H9 (cell line): ENCODE measurements around the gene DYRK2. TPM values are rescaled to one million over a fixed set of nuclear protein-coding genes. Genes with fewer than 3 reads are reported as not detected.

Source experiments
- DNase-seq: peaks from one replicate; pipeline ENCODE4 v3.0.0-alpha.2; 2017
- H2AFZ ChIP-seq: one replicate; pipeline ENCODE4 v1.6.1; 2013; ENCODE audit warnings: mild to moderate bottlenecking, low read length, control low read depth, moderate library complexity
- H2AK5ac ChIP-seq: 2 replicates; pipeline ENCODE4 v1.6.1; 2013; ENCODE audit warnings: low read length, control low read depth, mixed read lengths; ENCODE audit not compliant: insufficient read length
- H2BK120ac ChIP-seq: one replicate; pipeline ENCODE4 v1.6.1; 2013; ENCODE audit warnings: low read depth, mild to moderate bottlenecking, low read length, control low read depth, inconsistent platforms; ENCODE audit not compliant: poor library complexity, severe bottlenecking
- H2BK12ac ChIP-seq: 2 replicates; pipeline ENCODE4 v1.6.1; 2013; ENCODE audit warnings: low read length, control low read depth, mixed read lengths, low read depth; ENCODE audit not compliant: insufficient read length
- H2BK15ac ChIP-seq: 2 replicates; pipeline ENCODE4 v1.6.1; 2013; ENCODE audit warnings: low read depth, low read length, control low read depth
- H2BK20ac ChIP-seq: one replicate; pipeline ENCODE4 v1.6.1; 2013; ENCODE audit warnings: low read depth, mild to moderate bottlenecking, low read length, control low read depth, inconsistent platforms; ENCODE audit not compliant: poor library complexity, severe bottlenecking
- H2BK5ac ChIP-seq: 2 replicates; pipeline ENCODE4 v1.6.1; 2013; ENCODE audit warnings: low read length, control low read depth, mixed read lengths; ENCODE audit not compliant: insufficient read length
- H3K14ac ChIP-seq: 2 replicates; pipeline ENCODE4 v1.6.1; 2013; ENCODE audit warnings: low read length, control low read depth; ENCODE audit not compliant: insufficient read depth
- H3K18ac ChIP-seq: 2 replicates; pipeline ENCODE4 v1.6.1; 2013; ENCODE audit warnings: low read depth, mild to moderate bottlenecking, mixed read lengths, low read length, control low read depth; ENCODE audit not compliant: insufficient read length
- H3K23ac ChIP-seq: 2 replicates; pipeline ENCODE4 v1.6.1; 2013; ENCODE audit warnings: low read length, control low read depth, mixed read lengths, low read depth; ENCODE audit not compliant: insufficient read length
- H3K23me2 ChIP-seq: 2 replicates; pipeline ENCODE4 v1.6.1; 2013; ENCODE audit warnings: low read depth, mild to moderate bottlenecking, mixed read lengths, low read length, control low read depth; ENCODE audit not compliant: insufficient read length, poor library complexity, severe bottlenecking
- H3K27ac ChIP-seq: 2 replicates; pipeline ENCODE4 v1.5.1; 2013; ENCODE audit warnings: low read length, control low read depth, mixed read lengths, low read depth; ENCODE audit not compliant: insufficient read length
- H3K27me3 ChIP-seq: 2 replicates; pipeline ENCODE4 v1.6.1; 2013; ENCODE audit warnings: low read length, control low read depth, inconsistent platforms; ENCODE audit not compliant: insufficient read depth
- H3K4ac ChIP-seq: 2 replicates; pipeline ENCODE4 v1.6.1; 2013; ENCODE audit warnings: low read depth, mild to moderate bottlenecking, control low read depth, inconsistent platforms, low read length, moderate library complexity
- H3K4me1 ChIP-seq: 2 replicates; pipeline ENCODE4 v1.6.1; 2013; ENCODE audit warnings: low read length, control low read depth, inconsistent platforms; ENCODE audit not compliant: insufficient read depth
- H3K4me2 ChIP-seq: 2 replicates; pipeline ENCODE4 v1.6.1; 2013; ENCODE audit warnings: low read length, control low read depth, mixed read lengths; ENCODE audit not compliant: insufficient read length, insufficient read depth
- H3K56ac ChIP-seq: 2 replicates; pipeline ENCODE4 v1.6.1; 2013; ENCODE audit warnings: low read depth, mild to moderate bottlenecking, mixed read lengths, low read length, control low read depth; ENCODE audit not compliant: insufficient read length
- H3K79me1 ChIP-seq: 2 replicates; pipeline ENCODE4 v1.6.1; 2013; ENCODE audit warnings: low read depth, mild to moderate bottlenecking, moderate library complexity, low read length, control low read depth, inconsistent platforms; ENCODE audit not compliant: insufficient read depth, poor library complexity, severe bottlenecking
- H3K79me2 ChIP-seq: 2 replicates; pipeline ENCODE4 v1.6.1; 2013; ENCODE audit warnings: low read length, control low read depth, inconsistent platforms; ENCODE audit not compliant: insufficient read depth
- H3K9ac ChIP-seq: 2 replicates; pipeline ENCODE4 v1.6.1; 2013; ENCODE audit warnings: low read length, control low read depth, mixed read lengths; ENCODE audit not compliant: insufficient read length; ENCODE audit errors: extremely low read depth
- H3K9me3 ChIP-seq: one replicate; pipeline ENCODE4 v1.6.1; 2013; ENCODE audit warnings: low read depth, low read length, inconsistent platforms; ENCODE audit not compliant: control insufficient read depth
- H3T11ph ChIP-seq: one replicate; pipeline ENCODE4 v1.6.1; 2013; ENCODE audit warnings: mild to moderate bottlenecking, low read length, control low read depth, inconsistent platforms
- H4K20me1 ChIP-seq: one replicate; pipeline ENCODE4 v1.6.1; 2013; ENCODE audit not compliant: control insufficient read depth, insufficient read length, insufficient read depth
- H4K5ac ChIP-seq: 2 replicates; pipeline ENCODE4 v1.6.1; 2013; ENCODE audit warnings: low read depth, mild to moderate bottlenecking, mixed read lengths, low read length, control low read depth; ENCODE audit not compliant: insufficient read length
- H4K8ac ChIP-seq: replicated peaks from 2 replicates; pipeline ENCODE4 v1.6.1; 2013; ENCODE audit warnings: low read length, control low read depth, mixed read lengths, low read depth; ENCODE audit not compliant: insufficient read length
- H4K91ac ChIP-seq: 2 replicates; pipeline ENCODE4 v1.6.1; 2013; ENCODE audit warnings: low read depth, mild to moderate bottlenecking, moderate library complexity, mixed read lengths, low read length, control low read depth; ENCODE audit not compliant: insufficient read length
- H3K27ac Mint-ChIP-seq, 3 experiments: 2 replicates in 2 of 3; 3 replicates in 1 of 3; pipeline ENCODE4 v1.8.0; 2020 to 2021; ENCODE audit warnings: mixed read lengths in 3 of 3, mild to moderate bottlenecking in 1 of 3, moderate library complexity in 1 of 3
- H3K27me3 Mint-ChIP-seq: 2 replicates; pipeline ENCODE4 v1.8.0; 2021; ENCODE audit warnings: low read depth, mild to moderate bottlenecking, moderate library complexity, mixed read lengths
- H3K36me3 Mint-ChIP-seq, 3 experiments: 2 replicates in 2 of 3; 3 replicates in 1 of 3; pipeline ENCODE4 v1.8.0; 2020 to 2021; ENCODE audit warnings: low read depth in 3 of 3, mixed read lengths in 3 of 3; ENCODE audit not compliant: insufficient read depth in 1 of 3
- H3K4me1 Mint-ChIP-seq, 2 experiments: 2 replicates each; pipeline ENCODE4 v1.8.0; 2020; ENCODE audit warnings: mixed read lengths in 2 of 2
- H3K4me3 Mint-ChIP-seq, 2 experiments: 2 replicates in 1 of 2; 3 replicates in 1 of 2; pipeline ENCODE4 v1.8.0; 2020 to 2021; ENCODE audit warnings: mild to moderate bottlenecking in 2 of 2, mixed read lengths in 2 of 2, moderate library complexity in 1 of 2
- H3K9me3 Mint-ChIP-seq, 2 experiments: 2 replicates in 1 of 2; 3 replicates in 1 of 2; pipeline ENCODE4 v1.8.0; 2020; ENCODE audit warnings: mild to moderate bottlenecking in 2 of 2, mixed read lengths in 2 of 2, moderate library complexity in 1 of 2
- CTCF ChIP-seq: fragments of 200-600 bp; sonication (generic); conservative IDR thresholded peaks from 3 replicates; pipeline ENCODE4 v1.8.0; 2021; ENCODE audit warnings: antibody characterized with exemption, mild to moderate bottlenecking
- WGBS: extraction: QIAGEN DNeasy Blood & Tissue Kit; methylation state at CpG from one replicate; pipeline ENCODE4 v1.1.7; 2013; ENCODE audit warnings: missing lambda C conversion rate, low lambda C conversion rate, mixed read lengths; ENCODE audit not compliant: insufficient read length; ENCODE audit errors: extremely low coverage; 5-methylcytosine and 5-hydroxymethylcytosine counted together
- total RNA-seq: library from RNA; stranded (reverse); gene quantifications from 2 replicates; pipeline ENCODE4 v1.2.1, GENCODE V29; 2021

Gene DYRK2
- total RNA-seq, 1 experiment from 2014 or later = 40.6 TPM

GRCh38 chr12:67695974-67696373 lies 47.4 kb downstream of the DYRK2 start:
- no peak overlapping the region for H3K27ac ChIP-seq
- no peak overlapping the region for H4K5ac ChIP-seq
- H4K8ac ChIP-seq = no peak overlapping the region
- WGBS = no CpG with 5 or more reads among the region's 2 CpGs
- no peak overlapping the region for H2BK5ac ChIP-seq
- no peak overlapping the region for H2BK20ac ChIP-seq
- Mint-ChIP-seq H3K4me1 (peaks cover 0 to 6% of the 10 kb centered on the region in 2 experiments; a peak in 2 of 4 replicates), H3K4me3 (no peak overlapping the region), H3K36me3 (no peaks in the 10 kb centered on the region), H3K27ac (no peak overlapping the region), H3K27me3 (no peaks in the 10 kb centered on the region), H3K9me3 (no peaks in the 10 kb centered on the region)
- no peak overlapping the region for H4K91ac ChIP-seq
- H2AFZ ChIP-seq = no peak overlapping the region
- no peaks in the 10 kb centered on the region for H3K27me3 ChIP-seq
- no peak overlapping the region for H3K18ac ChIP-seq
- H3K4ac ChIP-seq = no peak overlapping the region
- H3K79me1 ChIP-seq = no peaks in the 10 kb centered on the region
- no peak overlapping the region for H3K9ac ChIP-seq
- H3K4me2 ChIP-seq = no peak overlapping the region
- DNase-seq = no peak
- H3K23me2 ChIP-seq = no peaks in the 10 kb centered on the region
- H3K79me2 ChIP-seq = no peaks in the 10 kb centered on the region
- H3T11ph ChIP-seq = no peak overlapping the region
- no peaks in the 10 kb centered on the region for H3K4me1 ChIP-seq
- no peak overlapping the region for H2BK12ac ChIP-seq
- H3K23ac ChIP-seq = no peak overlapping the region
- H4K20me1 ChIP-seq = no peaks in the 10 kb centered on the region
- H3K9me3 ChIP-seq = no peaks in the 10 kb centered on the region
- H3K14ac ChIP-seq = no peak overlapping the region
- H2AK5ac ChIP-seq = no peak overlapping the region
- TF ChIP-seq CTCF = no peak
- no peak overlapping the region for H2BK120ac ChIP-seq
- no peak overlapping the region for H3K56ac ChIP-seq
- no peak overlapping the region for H2BK15ac ChIP-seq
